ENCODE data around the gene CTXND1.

CTXND1 gene

GRCh38 chr15:80191897-80192595, 60.0 kb downstream of the CTXND1 start:
- H3K4me3 ChIP-seq: no peak overlapping the region
- TF ChIP-seq, protein P1, sequence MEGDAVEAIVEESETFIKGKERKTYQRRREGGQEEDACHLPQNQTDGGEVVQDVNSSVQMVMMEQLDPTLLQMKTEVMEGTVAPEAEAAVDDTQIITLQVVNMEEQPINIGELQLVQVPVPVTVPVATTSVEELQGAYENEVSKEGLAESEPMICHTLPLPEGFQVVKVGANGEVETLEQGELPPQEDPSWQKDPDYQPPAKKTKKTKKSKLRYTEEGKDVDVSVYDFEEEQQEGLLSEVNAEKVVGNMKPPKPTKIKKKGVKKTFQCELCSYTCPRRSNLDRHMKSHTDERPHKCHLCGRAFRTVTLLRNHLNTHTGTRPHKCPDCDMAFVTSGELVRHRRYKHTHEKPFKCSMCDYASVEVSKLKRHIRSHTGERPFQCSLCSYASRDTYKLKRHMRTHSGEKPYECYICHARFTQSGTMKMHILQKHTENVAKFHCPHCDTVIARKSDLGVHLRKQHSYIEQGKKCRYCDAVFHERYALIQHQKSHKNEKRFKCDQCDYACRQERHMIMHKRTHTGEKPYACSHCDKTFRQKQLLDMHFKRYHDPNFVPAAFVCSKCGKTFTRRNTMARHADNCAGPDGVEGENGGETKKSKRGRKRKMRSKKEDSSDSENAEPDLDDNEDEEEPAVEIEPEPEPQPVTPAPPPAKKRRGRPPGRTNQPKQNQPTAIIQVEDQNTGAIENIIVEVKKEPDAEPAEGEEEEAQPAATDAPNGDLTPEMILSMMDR (IDR thresholded peaks at IDR 0.05): no peak
- no peak for DNase-seq (ENCODE audit: low spot score)
- H3K27ac ChIP-seq: no peak overlapping the region

DNA sequence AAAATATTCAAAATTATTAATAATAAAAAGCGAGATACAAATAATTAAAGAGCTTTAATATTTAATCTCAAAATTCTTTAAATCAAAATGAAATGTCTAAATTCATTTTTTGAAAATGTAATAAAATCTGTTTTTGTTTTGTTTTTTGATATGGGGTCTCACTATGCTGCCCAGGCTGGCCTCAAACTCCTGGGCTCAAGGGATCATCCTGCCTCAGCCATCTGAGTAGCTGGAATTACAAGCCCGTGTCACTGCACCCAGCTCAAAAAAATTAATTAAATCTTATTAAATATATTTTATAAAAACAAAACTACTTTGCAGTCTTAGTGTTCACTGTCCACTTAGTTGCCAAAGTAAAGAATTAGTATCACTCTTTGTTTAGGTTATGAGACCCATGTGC, 60.8 kb downstream of the CTXND1 start:
- Histone ChIP-seq H3K4me3 (no peak overlapping the region), H3K27ac (no peak overlapping the region)
- DNase-seq (ENCODE audit: low spot score): no peak
- TF ChIP-seq, protein P1 (IDR thresholded peaks at IDR 0.05): no peak

DNA sequence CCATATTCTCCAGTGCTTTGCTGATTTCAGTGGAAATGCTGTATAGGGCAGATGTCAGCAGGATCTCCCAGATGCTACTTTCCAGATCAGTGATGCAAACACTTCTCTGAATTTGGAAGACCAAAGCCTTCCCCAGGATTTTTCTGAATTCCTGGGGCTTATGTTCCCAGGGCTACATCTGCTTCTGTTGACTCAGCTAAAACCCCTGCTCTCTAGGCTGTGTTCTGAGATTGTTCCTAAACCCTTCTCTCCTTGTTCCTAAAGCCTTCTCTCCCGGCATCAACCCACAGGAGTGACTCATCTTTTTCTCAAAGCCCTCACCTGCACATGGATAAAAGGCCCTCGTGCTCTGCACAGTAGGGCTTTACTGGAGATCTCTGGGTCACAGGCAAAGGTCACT, 63.8 kb downstream of the CTXND1 start:
- Histone ChIP-seq H3K4me3 (no peak overlapping the region), H3K27ac (no peak overlapping the region)
- TF ChIP-seq, protein P1 (IDR thresholded peaks at IDR 0.05): no peak
- no peak for DNase-seq (ENCODE audit: low spot score)

DNA sequence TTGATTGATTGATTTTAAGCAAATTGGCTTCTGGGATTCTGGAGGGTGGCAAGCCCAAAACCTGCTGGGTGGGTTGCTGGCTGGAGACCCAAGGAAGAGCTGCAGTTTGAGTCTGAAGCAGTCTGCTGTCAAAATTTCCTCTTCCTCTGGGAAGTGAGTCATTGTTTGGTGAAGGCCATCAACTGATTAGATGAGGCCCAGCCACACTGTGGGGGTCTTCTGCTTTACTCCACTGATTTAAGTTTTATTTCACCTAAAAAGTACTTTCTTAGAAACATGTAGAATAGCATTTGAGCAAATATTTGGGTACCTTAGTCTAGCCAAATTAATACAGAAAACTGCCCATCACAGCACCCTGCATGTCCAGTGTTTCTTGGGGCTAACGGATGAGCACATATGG, 65.4 kb downstream of the CTXND1 start:
- Histone ChIP-seq H3K4me3 (no peak overlapping the region), H3K27ac (no peak overlapping the region)
- no peak for DNase-seq (ENCODE audit: low spot score)
- TF ChIP-seq, protein P1 (IDR thresholded peaks at IDR 0.05): no peak

GRCh38 chr15:80186066-80186465, 65.9 kb downstream of the CTXND1 start:
- TF ChIP-seq, protein P1 (IDR thresholded peaks at IDR 0.05): no peak
- DNase-seq (ENCODE audit: low spot score): no peak
- Histone ChIP-seq H3K4me3 (no peak overlapping the region), H3K27ac (no peak overlapping the region)

- TF ChIP-seq, protein P1 (IDR thresholded peaks at IDR 0.05): no peak
- Histone ChIP-seq H3K4me3 (no peak overlapping the region), H3K27ac (no peak overlapping the region)
- DNase-seq (ENCODE audit: low spot score): no peak
These were observed 66.9 kb downstream of the CTXND1 start for GRCh38 chr15:80185152-80185551.

GRCh38 chr15:80184554-80184953, 67.5 kb downstream of the CTXND1 start:
- Histone ChIP-seq H3K4me3 (no peak overlapping the region), H3K27ac (no peak overlapping the region)
- TF ChIP-seq, protein P1 (IDR thresholded peaks at IDR 0.05): no peak
- no peak for DNase-seq (ENCODE audit: low spot score)

All from coronary artery (tissue), 2 donors.